Smooth muscle cell (in vitro differentiated cells): Measurements from ENCODE around the gene LMO1. TPM values are rescaled to one million over a fixed set of nuclear protein-coding genes. Genes with fewer than 3 reads are reported as not detected.

ENCODE experiments used
- DNase-seq: peaks from one replicate; lab custom pipeline; 2025; ENCODE audit not compliant: unreplicated experiment; lab: John Stamatoyannopoulos, UW
- H2AFZ ChIP-seq: fragments of 200-600 bp; sonication (generic); 2 replicates; pipeline ENCODE4 v1.6.0; 2016; ENCODE audit warnings: antibody characterized with exemption, low read depth, mild to moderate bottlenecking
- H3F3A ChIP-seq: fragments of 200-600 bp; sonication (generic); 2 replicates; pipeline ENCODE4 v1.6.0; 2017; ENCODE audit warnings: antibody characterized with exemption, low read depth
- H3K27ac ChIP-seq: fragments of 200-600 bp; sonication (generic); 2 replicates; pipeline ENCODE4 v1.5.1; 2016; ENCODE audit warnings: low read depth, mild to moderate bottlenecking
- H3K27me3 ChIP-seq: fragments of 200-600 bp; sonication (generic); 2 replicates; pipeline ENCODE4 v1.6.1; 2016; ENCODE audit warnings: low read depth, mild to moderate bottlenecking
- H3K36me3 ChIP-seq: fragments of 200-600 bp; sonication (generic); 2 replicates; pipeline ENCODE4 v1.5.1; 2016; ENCODE audit warnings: low read depth
- H3K4me1 ChIP-seq: fragments of 200-600 bp; sonication (generic); 2 replicates; pipeline ENCODE4 v1.5.1; 2016; ENCODE audit warnings: low read depth
- H3K4me2 ChIP-seq: fragments of 200-600 bp; sonication (generic); 2 replicates; pipeline ENCODE4 v1.6.0; 2016; ENCODE audit warnings: mild to moderate bottlenecking
- H3K4me3 ChIP-seq: fragments of 200-600 bp; sonication (generic); 2 replicates; pipeline ENCODE4 v1.5.1; 2016; ENCODE audit warnings: mild to moderate bottlenecking
- H3K79me2 ChIP-seq: fragments of 200-600 bp; sonication (generic); 2 replicates; pipeline ENCODE4 v1.6.0; 2016; ENCODE audit warnings: low read depth, mild to moderate bottlenecking
- H3K9ac ChIP-seq: fragments of 200-600 bp; sonication (generic); 2 replicates; pipeline ENCODE4 v1.6.0; 2016; ENCODE audit warnings: low read depth
- H3K9me3 ChIP-seq: fragments of 200-600 bp; sonication (generic); replicated peaks from 2 replicates; pipeline ENCODE4 v1.5.1; 2016; ENCODE audit warnings: low read depth
- H4K20me1 ChIP-seq: fragments of 200-600 bp; sonication (generic); 2 replicates; pipeline ENCODE4 v1.6.0; 2016; ENCODE audit warnings: low read depth
- CTCF ChIP-seq: fragments of 200-600 bp; sonication (generic); IDR thresholded peaks from 2 replicates; pipeline ENCODE4 v1.5.1; 2017; ENCODE audit warnings: borderline replicate concordance, mild to moderate bottlenecking, antibody characterized with exemption; ENCODE audit not compliant: insufficient read depth, poor library complexity, severe bottlenecking
- WGBS: methylation state at CpG from one replicate; pipeline ENCODE4 v1.1.7; 2016; ENCODE audit warnings: low lambda C conversion rate; 5-methylcytosine and 5-hydroxymethylcytosine counted together
- polyA plus RNA-seq: library from polyadenylated mRNA; unstranded; fragments of >200 nt; fragmentation: Nextera tagmentation; extraction: Ambion mirVana; gene quantifications from 2 replicates; pipeline ENCODE4 v1.2.1, GENCODE V29; 2016
- total RNA-seq: library from RNA; depleted of rRNA; stranded (reverse); fragments of >200 nt; gene quantifications from 2 replicates; pipeline ENCODE4 v1.2.3, GENCODE V29; 2014

The LMO1 gene
- total and polyA plus RNA-seq, 2 experiments from 2014 or later, result 1.1 to 1.6 TPM

GRCh38 chr11:8237453-8237852 is 26.2 kb downstream of the LMO1 start:
- no peak overlapping the region for H3K4me2 ChIP-seq
- no peaks in the 10 kb centered on the region for H3K27me3 ChIP-seq
- WGBS, result 92% methylated on average over 10 of the region's 10 CpGs
- no peaks in the 10 kb centered on the region for H3K9me3 ChIP-seq
- H3K4me3 ChIP-seq, result no peak overlapping the region
- no peak overlapping the region for H3K9ac ChIP-seq
- H3K36me3 ChIP-seq, result no peaks in the 10 kb centered on the region
- no peak overlapping the region for H3K27ac ChIP-seq
- H3F3A ChIP-seq, result no peaks in the 10 kb centered on the region
- H3K4me1 ChIP-seq, result peaks cover 11% of the 10 kb centered on the region
- no peak for TF ChIP-seq CTCF
- H2AFZ ChIP-seq, result no peak overlapping the region
- H3K79me2 ChIP-seq, result no peaks in the 10 kb centered on the region
- no peak for DNase-seq
- H4K20me1 ChIP-seq, result no peaks in the 10 kb centered on the region

GRCh38 chr11:8235925-8236324 is 27.8 kb downstream of the LMO1 start:
- H3K9me3 ChIP-seq, result no peaks in the 10 kb centered on the region
- H3K79me2 ChIP-seq, result no peaks in the 10 kb centered on the region
- H2AFZ ChIP-seq, result no peak overlapping the region
- H3K9ac ChIP-seq, result no peak overlapping the region
- no peaks in the 10 kb centered on the region for H3K27me3 ChIP-seq
- TF ChIP-seq CTCF, result no peak
- H3K4me1 ChIP-seq, result peaks cover 4% of the 10 kb centered on the region
- H3K4me2 ChIP-seq, result no peak overlapping the region
- H3K4me3 ChIP-seq, result no peak overlapping the region
- no peaks in the 10 kb centered on the region for H3K36me3 ChIP-seq
- no peak for DNase-seq
- 87% methylated on average over 4 of the region's 4 CpGs for WGBS
- no peak overlapping the region for H3K27ac ChIP-seq
- H4K20me1 ChIP-seq, result no peaks in the 10 kb centered on the region
- H3F3A ChIP-seq, result no peaks in the 10 kb centered on the region

- H3K27me3 ChIP-seq, result no peaks in the 10 kb centered on the region
- no peak overlapping the region for H3K4me3 ChIP-seq
- no peaks in the 10 kb centered on the region for H3K9me3 ChIP-seq
- peaks cover 4% of the 10 kb centered on the region for H3K4me1 ChIP-seq
- no peaks in the 10 kb centered on the region for H3K36me3 ChIP-seq
- no peak for TF ChIP-seq CTCF
- H3K9ac ChIP-seq, result no peak overlapping the region
- no peak overlapping the region for H2AFZ ChIP-seq
- WGBS, result 100% methylated on average over 3 of the region's 3 CpGs
- H4K20me1 ChIP-seq, result no peaks in the 10 kb centered on the region
- no peaks in the 10 kb centered on the region for H3K79me2 ChIP-seq
- peak overlapping the region; percentile 36 for H3K27ac ChIP-seq
- no peak for DNase-seq
- no peaks in the 10 kb centered on the region for H3F3A ChIP-seq
- H3K4me2 ChIP-seq, result no peak overlapping the region
Measured at GRCh38 chr11:8234910-8235309, 28.8 kb downstream of the LMO1 start.

GRCh38 chr11:8234425-8234821 is 29.3 kb downstream of the LMO1 start:
- Histone ChIP-seq H3K27ac (peak overlapping the region; percentile 36), H3K9ac (no peak overlapping the region), H4K20me1 (no peaks in the 10 kb centered on the region), H3F3A (no peaks in the 10 kb centered on the region), H3K4me1 (peaks cover 6% of the 10 kb centered on the region), H3K9me3 (no peaks in the 10 kb centered on the region), H3K79me2 (no peaks in the 10 kb centered on the region), H3K27me3 (no peaks in the 10 kb centered on the region), H2AFZ (no peak overlapping the region), H3K4me3 (no peak overlapping the region), H3K4me2 (no peak overlapping the region), H3K36me3 (no peaks in the 10 kb centered on the region)
- no peak for DNase-seq
- TF ChIP-seq CTCF, result no peak
- WGBS, result 67% methylated on average over 5 of the region's 5 CpGs
